ENCODE measurements around the gene TFDP1.
"Not testable (repeated sequence)": the region's sequence is repeated elsewhere in the genome, so short reads cannot be mapped to it uniquely, and the experiment has no call there.

The TFDP1 gene

DNA sequence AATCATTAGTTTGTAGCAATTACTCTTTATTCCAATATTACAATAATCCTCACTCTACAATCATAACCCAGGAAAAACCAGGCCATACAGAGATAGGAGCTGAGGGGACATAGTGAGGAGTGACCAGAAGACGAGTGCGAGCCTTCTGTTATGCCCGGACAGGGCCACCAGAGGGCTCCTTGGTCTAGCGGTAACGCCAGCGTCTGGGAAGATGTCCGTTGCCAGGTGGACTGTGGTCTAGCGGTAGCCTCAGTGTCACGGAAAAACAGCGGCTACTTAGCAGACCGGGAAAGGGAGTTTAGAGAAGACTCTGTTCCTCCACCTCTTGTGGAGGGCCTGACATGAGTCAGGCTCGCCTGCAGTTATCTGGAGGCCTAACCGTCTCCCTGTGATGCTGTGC lies 36.9 kb downstream of the TFDP1 start:
- TF ChIP-seq, protein P1, sequence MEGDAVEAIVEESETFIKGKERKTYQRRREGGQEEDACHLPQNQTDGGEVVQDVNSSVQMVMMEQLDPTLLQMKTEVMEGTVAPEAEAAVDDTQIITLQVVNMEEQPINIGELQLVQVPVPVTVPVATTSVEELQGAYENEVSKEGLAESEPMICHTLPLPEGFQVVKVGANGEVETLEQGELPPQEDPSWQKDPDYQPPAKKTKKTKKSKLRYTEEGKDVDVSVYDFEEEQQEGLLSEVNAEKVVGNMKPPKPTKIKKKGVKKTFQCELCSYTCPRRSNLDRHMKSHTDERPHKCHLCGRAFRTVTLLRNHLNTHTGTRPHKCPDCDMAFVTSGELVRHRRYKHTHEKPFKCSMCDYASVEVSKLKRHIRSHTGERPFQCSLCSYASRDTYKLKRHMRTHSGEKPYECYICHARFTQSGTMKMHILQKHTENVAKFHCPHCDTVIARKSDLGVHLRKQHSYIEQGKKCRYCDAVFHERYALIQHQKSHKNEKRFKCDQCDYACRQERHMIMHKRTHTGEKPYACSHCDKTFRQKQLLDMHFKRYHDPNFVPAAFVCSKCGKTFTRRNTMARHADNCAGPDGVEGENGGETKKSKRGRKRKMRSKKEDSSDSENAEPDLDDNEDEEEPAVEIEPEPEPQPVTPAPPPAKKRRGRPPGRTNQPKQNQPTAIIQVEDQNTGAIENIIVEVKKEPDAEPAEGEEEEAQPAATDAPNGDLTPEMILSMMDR (IDR thresholded peaks at IDR 0.05; ENCODE audit: control insufficient read depth, extremely low read depth, insufficient read depth): peak; percentile 44
- not testable (repeated sequence) for DNase-seq (ENCODE audit: low read depth); H3K4me3 ChIP-seq (ENCODE audit: low read depth, low read length)

DNA sequence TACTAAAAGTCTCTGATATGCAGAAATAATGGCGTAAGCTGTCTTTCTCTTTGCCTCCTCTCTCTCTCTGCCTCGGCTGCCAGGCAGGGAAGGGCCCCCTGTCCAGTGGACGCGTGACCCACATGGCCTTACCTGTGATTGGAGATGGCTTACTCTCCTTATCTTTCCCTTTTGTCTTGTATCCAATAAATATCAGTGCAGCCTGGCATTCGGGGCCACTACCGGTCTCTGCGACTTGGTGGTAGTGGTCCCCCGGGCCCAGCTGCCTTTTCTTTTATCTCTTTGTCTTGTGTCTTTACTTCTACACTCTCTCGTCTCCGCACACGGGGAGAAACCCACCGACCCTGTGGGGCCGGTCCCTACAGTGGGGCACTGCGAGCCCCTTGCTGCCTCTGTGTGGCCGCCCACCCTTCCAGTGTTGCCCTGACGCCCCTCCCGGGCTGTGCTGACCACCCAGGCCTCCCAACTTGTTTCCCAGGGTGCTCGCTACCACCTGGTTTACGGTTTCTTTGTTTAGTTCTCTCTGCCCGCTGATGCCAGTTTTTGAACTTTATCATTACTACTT lies 37.5 kb downstream of the TFDP1 start:
- H3K4me3 ChIP-seq (ENCODE audit: low read depth, low read length); DNase-seq (ENCODE audit: low read depth): not testable (repeated sequence)

DNA sequence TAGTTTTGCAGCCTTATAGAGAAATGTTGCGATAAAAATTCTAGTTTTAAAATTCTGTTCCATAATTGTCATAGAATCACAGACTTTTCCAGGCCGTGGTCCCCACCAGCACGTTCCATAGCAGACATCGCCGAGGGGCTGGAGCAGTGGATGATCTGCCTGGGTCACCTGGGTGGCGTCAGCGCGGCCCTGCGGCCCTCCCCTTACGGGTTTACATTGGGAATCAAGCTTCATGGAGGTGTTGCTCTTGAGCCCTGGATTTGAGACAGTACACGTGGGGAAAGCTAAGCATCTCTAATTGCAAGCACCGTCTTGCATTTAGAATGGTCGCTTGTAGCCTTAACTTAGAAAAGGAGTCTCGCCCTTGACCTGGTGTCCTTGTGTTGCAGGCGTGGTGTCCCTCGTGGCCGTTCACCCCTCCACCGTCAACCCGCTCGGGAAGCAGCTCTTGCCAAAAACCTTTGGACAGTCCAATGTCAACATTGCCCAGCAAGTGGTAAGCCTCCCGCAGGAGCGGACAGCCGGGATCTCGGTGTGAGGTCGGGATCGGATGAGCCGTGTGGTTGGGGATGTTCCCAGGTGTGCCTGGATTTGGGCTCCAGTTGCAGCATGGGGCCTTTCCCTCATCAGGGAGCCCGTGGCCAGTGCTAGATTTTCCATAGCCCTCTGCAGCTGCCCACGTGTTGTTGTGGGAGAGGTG lies 38.4 kb downstream of the TFDP1 start:
- TF ChIP-seq, protein P1 (IDR thresholded peaks at IDR 0.05; ENCODE audit: control insufficient read depth, extremely low read depth, insufficient read depth): no peak
- no peak overlapping the region for H3K4me3 ChIP-seq (ENCODE audit: low read depth, low read length)
- DNase-seq (ENCODE audit: low read depth): no peak

DNA sequence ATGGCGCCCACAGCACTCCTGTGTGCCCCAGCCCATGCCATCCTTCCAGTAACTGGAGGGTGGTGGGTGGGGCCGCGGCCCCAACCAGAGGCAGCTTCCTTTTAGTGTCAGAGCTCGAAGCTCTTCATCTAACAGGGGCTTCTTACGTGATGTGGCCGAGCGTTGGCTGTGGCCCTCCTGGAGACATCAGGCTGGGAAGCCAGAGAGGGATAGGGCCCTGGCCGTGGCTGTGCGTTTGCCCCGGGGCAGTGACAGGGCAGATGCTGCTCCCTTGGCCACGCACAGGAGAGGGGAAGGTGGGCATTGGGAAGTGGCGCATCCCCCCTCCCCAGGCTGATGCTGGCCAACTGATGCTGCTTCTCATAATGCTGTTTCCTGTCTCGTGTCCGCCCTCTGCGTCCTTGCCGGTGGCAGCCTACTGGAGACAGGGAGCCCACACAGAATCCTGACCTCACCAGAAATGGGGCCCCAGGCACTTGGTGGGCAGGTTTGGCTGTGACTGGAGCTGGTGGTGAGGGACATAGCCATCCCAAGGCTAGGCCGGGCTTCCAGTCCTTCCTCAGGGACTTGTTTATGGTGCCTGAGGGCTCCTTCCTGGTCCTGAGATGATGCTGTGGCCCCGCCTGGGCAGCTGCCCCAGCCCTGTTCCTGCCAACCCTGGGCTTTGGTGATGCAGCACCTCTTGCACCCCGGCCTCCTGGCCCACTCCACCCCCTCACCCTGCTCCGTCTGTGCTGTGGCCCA lies 39.1 kb downstream of the TFDP1 start:
- DNase-seq (ENCODE audit: low read depth): no peak

DNA sequence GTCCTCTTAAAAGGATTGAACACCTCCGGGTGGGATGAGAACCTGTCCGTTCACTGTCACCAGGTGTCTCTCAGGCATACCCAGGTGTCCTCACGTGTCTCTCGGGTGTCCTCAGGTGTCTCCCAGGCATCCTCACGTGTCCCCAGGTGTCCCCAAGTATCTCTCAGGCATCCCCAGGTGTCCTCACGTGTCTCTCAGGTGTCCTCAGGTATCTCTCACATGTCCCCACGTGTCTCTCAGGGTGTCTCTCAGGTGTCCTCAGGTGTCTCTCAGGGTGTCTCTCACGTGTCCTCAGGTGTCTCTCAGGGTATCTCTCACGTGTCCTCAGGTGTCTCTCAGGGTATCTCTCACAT lies 39.7 kb downstream of the TFDP1 start:
- no peak overlapping the region for H3K4me3 ChIP-seq (ENCODE audit: low read depth, low read length)
- DNase-seq (ENCODE audit: low read depth): no peak
- TF ChIP-seq, protein P1 (IDR thresholded peaks at IDR 0.05; ENCODE audit: control insufficient read depth, extremely low read depth, insufficient read depth): no peak

More for the DNA sequence above, 39.1 kb downstream of the TFDP1 start:
- no peak overlapping the region for H3K4me3 ChIP-seq (ENCODE audit: low read depth, low read length)
- TF ChIP-seq, protein P1 (IDR thresholded peaks at IDR 0.05; ENCODE audit: control insufficient read depth, extremely low read depth, insufficient read depth): no peak

DNA sequence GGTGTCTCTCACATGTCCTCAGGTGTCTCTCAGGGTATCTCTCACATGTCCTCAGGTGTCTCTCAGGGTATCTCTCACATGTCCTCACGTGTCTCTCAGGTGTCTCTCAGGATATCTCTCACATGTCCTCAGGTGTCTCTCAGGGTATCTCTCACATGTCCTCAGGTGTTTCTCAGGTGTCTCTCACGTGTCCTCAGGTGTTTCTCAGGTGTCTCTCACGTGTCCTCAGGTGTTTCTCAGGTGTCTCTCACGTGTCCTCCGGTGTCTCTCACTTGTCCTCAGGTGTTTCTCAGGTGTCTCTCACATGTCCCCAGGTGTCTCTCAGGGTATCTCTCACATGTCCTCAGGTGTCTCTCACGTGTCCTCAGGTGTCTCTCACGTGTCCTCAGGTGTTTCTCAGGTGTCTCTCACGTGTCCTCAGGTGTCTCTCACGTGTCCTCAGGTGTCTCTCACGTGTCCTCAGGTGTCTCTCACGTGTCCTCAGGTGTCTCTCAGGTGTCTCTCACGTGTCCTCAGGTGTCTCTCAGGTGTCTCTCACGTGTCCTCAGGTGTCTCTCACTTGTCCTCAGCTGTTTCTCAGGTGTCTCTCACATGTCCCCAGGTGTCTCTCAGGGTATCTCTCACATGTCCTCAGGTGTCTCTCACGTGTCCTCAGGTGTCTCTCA lies 40.2 kb downstream of the TFDP1 start:
- H3K4me3 ChIP-seq (ENCODE audit: low read depth, low read length); DNase-seq (ENCODE audit: low read depth): not testable (repeated sequence)

DNA sequence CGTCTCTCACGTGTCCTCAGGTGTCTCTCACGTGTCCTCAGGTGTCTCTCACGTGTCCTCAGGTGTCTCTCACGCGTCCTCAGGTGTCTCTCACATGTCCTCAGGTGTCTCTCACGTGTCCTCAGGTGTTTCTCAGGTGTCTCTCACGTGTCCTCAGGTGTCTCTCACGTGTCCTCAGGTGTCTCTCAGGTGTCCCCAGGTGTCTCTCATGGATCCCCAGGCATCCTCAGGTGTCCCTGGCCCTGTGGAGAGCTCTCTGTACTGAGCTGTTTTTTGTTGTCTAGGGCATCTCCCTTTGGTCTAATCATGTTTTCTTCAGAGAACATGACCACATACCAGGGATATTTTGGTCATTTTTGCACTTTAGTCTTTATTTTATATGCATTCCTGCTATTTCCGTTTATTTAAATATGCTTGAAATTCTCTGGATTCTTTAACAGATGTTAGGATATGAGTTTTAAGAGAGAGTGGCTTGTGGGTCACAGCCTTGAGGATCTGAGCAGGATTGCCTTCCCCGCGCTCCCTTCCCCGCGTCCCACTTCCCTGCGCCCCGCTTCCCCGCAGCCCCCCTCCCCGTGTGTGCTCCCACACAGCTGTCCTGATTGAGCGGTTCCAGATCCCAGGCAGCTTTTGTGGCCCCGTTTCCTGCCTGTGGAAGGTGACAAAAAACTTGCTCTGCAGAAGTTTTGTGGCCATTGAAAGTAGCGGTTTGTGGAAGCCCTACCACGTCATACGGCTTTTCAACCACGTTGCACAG lies 41.6 kb downstream of the TFDP1 start:
- no peak overlapping the region for H3K4me3 ChIP-seq (ENCODE audit: low read depth, low read length)
- TF ChIP-seq, protein P1 (IDR thresholded peaks at IDR 0.05; ENCODE audit: control insufficient read depth, extremely low read depth, insufficient read depth): no peak
- DNase-seq (ENCODE audit: low read depth): no peak

Measured in LNCaP clone FGC (cell line).